Parathyroid adenoma (tissue), 2 donors: ENCODE results near the gene PIK3C2G.

ENCODE experiments used
- H2AFZ ChIP-seq: fragments of 300-600 bp; sonication (generic); one replicate; pipeline ENCODE4 v1.7.0; 2017; ENCODE audit warnings: antibody characterized with exemption, mild to moderate bottlenecking
- H3K27ac ChIP-seq: fragments of 300-600 bp; sonication (generic); one replicate; pipeline ENCODE4 v1.7.0; 2017
- H3K27me3 ChIP-seq: fragments of 300-600 bp; sonication (generic); one replicate; pipeline ENCODE4 v1.7.0; 2017; ENCODE audit warnings: low read length; ENCODE audit not compliant: control insufficient read depth, insufficient read depth
- H3K36me3 ChIP-seq: fragments of 300-600 bp; sonication (generic); one replicate; pipeline ENCODE4 v1.7.0; 2017; ENCODE audit warnings: low read length; ENCODE audit not compliant: control insufficient read depth, insufficient read depth
- H3K4me1 ChIP-seq: fragments of 300-600 bp; sonication (generic); one replicate; pipeline ENCODE4 v1.7.0; 2017; ENCODE audit warnings: control low read depth
- H3K4me2 ChIP-seq: fragments of 300-600 bp; sonication (generic); one replicate; pipeline ENCODE4 v1.7.0; 2017; ENCODE audit warnings: low read length
- H3K4me3 ChIP-seq: fragments of 300-600 bp; sonication (generic); one replicate; pipeline ENCODE4 v1.7.0; 2017; ENCODE audit warnings: low read depth, low read length
- H3K79me2 ChIP-seq: fragments of 300-600 bp; sonication (generic); one replicate; pipeline ENCODE4 v1.7.0; 2017; ENCODE audit warnings: control low read depth
- H3K9ac ChIP-seq: fragments of 300-600 bp; sonication (generic); one replicate; pipeline ENCODE4 v1.7.0; 2017; ENCODE audit warnings: mild to moderate bottlenecking
- H3K9me3 ChIP-seq: fragments of 300-600 bp; sonication (generic); one replicate; pipeline ENCODE4 v1.7.0; 2017; ENCODE audit warnings: low read length; ENCODE audit not compliant: control insufficient read depth
- CTCF ChIP-seq: fragments of 300-600 bp; sonication (generic); IDR thresholded peaks from one replicate; pipeline ENCODE4 v1.7.0; 2017; ENCODE audit warnings: antibody characterized with exemption, mild to moderate bottlenecking
- donor health status: primary hyperparathyroidism.

PIK3C2G gene

GRCh38 chr12:18439541-18439940 is 178.2 kb downstream of the PIK3C2G start:
- H2AFZ ChIP-seq: no peak overlapping the region
- no peak for TF ChIP-seq CTCF
- no peaks in the 10 kb centered on the region for H3K79me2 ChIP-seq
- H3K4me2 ChIP-seq: no peak overlapping the region
- no peaks in the 10 kb centered on the region for H3K27me3 ChIP-seq
- H3K36me3 ChIP-seq: no peaks in the 10 kb centered on the region
- H3K9me3 ChIP-seq: no peaks in the 10 kb centered on the region
- H3K9ac ChIP-seq: no peak overlapping the region
- no peak overlapping the region for H3K4me3 ChIP-seq
- no peak overlapping the region for H3K27ac ChIP-seq
- H3K4me1 ChIP-seq: no peaks in the 10 kb centered on the region

- no peak overlapping the region for H3K27ac ChIP-seq
- H3K9me3 ChIP-seq: no peaks in the 10 kb centered on the region
- H3K27me3 ChIP-seq: no peaks in the 10 kb centered on the region
- no peak for TF ChIP-seq CTCF
- no peaks in the 10 kb centered on the region for H3K36me3 ChIP-seq
- no peaks in the 10 kb centered on the region for H3K79me2 ChIP-seq
- H2AFZ ChIP-seq: no peak overlapping the region
- H3K4me3 ChIP-seq: no peak overlapping the region
- no peaks in the 10 kb centered on the region for H3K4me1 ChIP-seq
- no peak overlapping the region for H3K9ac ChIP-seq
- H3K4me2 ChIP-seq: no peak overlapping the region
These were observed 182.6 kb downstream of the PIK3C2G start for GRCh38 chr12:18443768-18444437.

GRCh38 chr12:18446061-18446644 is 184.8 kb downstream of the PIK3C2G start:
- Histone ChIP-seq H3K36me3 (no peaks in the 10 kb centered on the region), H3K4me3 (no peak overlapping the region)

GRCh38 chr12:18454330-18454729 is 193.0 kb downstream of the PIK3C2G start:
- no peak for TF ChIP-seq CTCF
- no peaks in the 10 kb centered on the region for H3K36me3 ChIP-seq
- H3K9ac ChIP-seq: no peak overlapping the region
- no peak overlapping the region for H3K27ac ChIP-seq
- no peaks in the 10 kb centered on the region for H3K9me3 ChIP-seq
- H2AFZ ChIP-seq: no peak overlapping the region
- no peaks in the 10 kb centered on the region for H3K27me3 ChIP-seq
- H3K4me3 ChIP-seq: no peak overlapping the region
- no peak overlapping the region for H3K4me2 ChIP-seq
- H3K4me1 ChIP-seq: no peaks in the 10 kb centered on the region
- H3K79me2 ChIP-seq: no peaks in the 10 kb centered on the region

More at GRCh38 chr12:18446061-18446644, 184.8 kb downstream of the PIK3C2G start:
- no peaks in the 10 kb centered on the region for H3K79me2 ChIP-seq
- no peak overlapping the region for H3K4me2 ChIP-seq
- H3K27ac ChIP-seq: no peak overlapping the region
- no peak overlapping the region for H2AFZ ChIP-seq
- H3K9me3 ChIP-seq: no peaks in the 10 kb centered on the region
- TF ChIP-seq CTCF: no peak
- H3K4me1 ChIP-seq: no peaks in the 10 kb centered on the region
- H3K27me3 ChIP-seq: no peaks in the 10 kb centered on the region
- H3K9ac ChIP-seq: no peak overlapping the region

GRCh38 chr12:18456344-18456743 is 195.0 kb downstream of the PIK3C2G start:
- H3K36me3 ChIP-seq: no peaks in the 10 kb centered on the region
- H3K27ac ChIP-seq: no peak overlapping the region
- H3K79me2 ChIP-seq: no peaks in the 10 kb centered on the region
- no peak overlapping the region for H3K4me3 ChIP-seq
- TF ChIP-seq CTCF: no peak
- no peak overlapping the region for H3K9ac ChIP-seq
- H3K27me3 ChIP-seq: no peaks in the 10 kb centered on the region
- H3K4me1 ChIP-seq: no peaks in the 10 kb centered on the region
- H3K4me2 ChIP-seq: no peak overlapping the region
- no peaks in the 10 kb centered on the region for H3K9me3 ChIP-seq
- H2AFZ ChIP-seq: no peak overlapping the region
